ENCODE data around the gene CD300LG. TPM values are rescaled to one million over a fixed set of nuclear protein-coding genes. Genes with fewer than 3 reads are reported as not detected.

CD300LG gene
- total and polyA plus RNA-seq, 2 experiments from 2014 or later: not detected

- no peak for DNase-seq (ENCODE audit: low spot score)
- no peak overlapping the region for H2AFZ ChIP-seq
- 96% methylated on average over 7 of the region's 9 CpGs for WGBS (ENCODE audit: low lambda C conversion rate, missing lambda C conversion rate)
Observed at GRCh38 chr17:43827596-43827995, 19.4 kb upstream of the CD300LG start.

GRCh38 chr17:43829738-43830137, 17.2 kb upstream of the CD300LG start:
- Histone ChIP-seq H3K27ac (no peak overlapping the region), H3K4me3 (no peak overlapping the region), H3K79me2 (no peaks in the 10 kb centered on the region), H4K20me1 (ENCODE audit: insufficient read depth, poor library complexity, severe bottlenecking) (no peaks in the 10 kb centered on the region), H3K9me3 (ENCODE audit: low read depth) (no peaks in the 10 kb centered on the region), H3K27me3 (no peaks in the 10 kb centered on the region), H3K4me1 (ENCODE audit: insufficient read depth) (peaks cover 7% of the 10 kb centered on the region), H3K4me2 (no peak overlapping the region), H3K9me2 (replicated peaks; ENCODE audit: insufficient read depth) (no peaks in the 10 kb centered on the region), H3K36me3 (replicated peaks; ENCODE audit: insufficient read depth, low read depth) (no peaks in the 10 kb centered on the region), H2AFZ (no peak overlapping the region)
- WGBS (ENCODE audit: low lambda C conversion rate, missing lambda C conversion rate): 97% methylated on average over 13 of the region's 14 CpGs
- TF ChIP-seq EZH2phosphoT487 (IDR thresholded peaks at IDR 0.05; ENCODE audit: low read depth, severe bottlenecking, unreplicated experiment) (no peak), CTCF (IDR thresholded peaks at IDR 0.05; ENCODE audit: poor library complexity) (no peak), EZH2 (IDR thresholded peaks at IDR 0.05; ENCODE audit: borderline replicate concordance) (no peak)
- no peak for DNase-seq (ENCODE audit: low spot score)

More at GRCh38 chr17:43827596-43827995, 19.4 kb upstream of the CD300LG start:
- no peak for TF ChIP-seq EZH2phosphoT487 (IDR thresholded peaks at IDR 0.05; ENCODE audit: low read depth, severe bottlenecking, unreplicated experiment)
- TF ChIP-seq EZH2 (IDR thresholded peaks at IDR 0.05; ENCODE audit: borderline replicate concordance): no peak
- TF ChIP-seq CTCF (IDR thresholded peaks at IDR 0.05; ENCODE audit: poor library complexity): no peak
- Histone ChIP-seq H3K36me3 (replicated peaks; ENCODE audit: insufficient read depth, low read depth) (no peaks in the 10 kb centered on the region), H4K20me1 (ENCODE audit: insufficient read depth, poor library complexity, severe bottlenecking) (no peaks in the 10 kb centered on the region), H3K9me2 (replicated peaks; ENCODE audit: insufficient read depth) (no peaks in the 10 kb centered on the region), H3K79me2 (no peaks in the 10 kb centered on the region), H3K4me2 (no peak overlapping the region), H3K27me3 (no peaks in the 10 kb centered on the region), H3K9me3 (ENCODE audit: low read depth) (no peaks in the 10 kb centered on the region), H3K4me3 (no peak overlapping the region), H3K4me1 (ENCODE audit: insufficient read depth) (peaks cover 4% of the 10 kb centered on the region), H3K27ac (no peak overlapping the region)

- H3K4me2 ChIP-seq: no peak overlapping the region
- H3K27ac ChIP-seq: no peak overlapping the region
- DNase-seq (ENCODE audit: low spot score): no peak
- no peaks in the 10 kb centered on the region for H3K27me3 ChIP-seq
- no peaks in the 10 kb centered on the region for H4K20me1 ChIP-seq (ENCODE audit: insufficient read depth, poor library complexity, severe bottlenecking)
- no peaks in the 10 kb centered on the region for H3K36me3 ChIP-seq (replicated peaks; ENCODE audit: insufficient read depth, low read depth)
- 94% methylated on average over 7 of the region's 7 CpGs for WGBS (ENCODE audit: low lambda C conversion rate, missing lambda C conversion rate)
- no peak overlapping the region for H2AFZ ChIP-seq
- H3K9me3 ChIP-seq (ENCODE audit: low read depth): no peaks in the 10 kb centered on the region
- peaks cover 7% of the 10 kb centered on the region for H3K4me1 ChIP-seq (ENCODE audit: insufficient read depth)
- TF ChIP-seq CTCF (IDR thresholded peaks at IDR 0.05; ENCODE audit: poor library complexity) (no peak), EZH2phosphoT487 (IDR thresholded peaks at IDR 0.05; ENCODE audit: low read depth, severe bottlenecking, unreplicated experiment) (no peak), EZH2 (IDR thresholded peaks at IDR 0.05; ENCODE audit: borderline replicate concordance) (no peak)
- H3K79me2 ChIP-seq: no peaks in the 10 kb centered on the region
- H3K4me3 ChIP-seq: no peak overlapping the region
- H3K9me2 ChIP-seq (replicated peaks; ENCODE audit: insufficient read depth): no peaks in the 10 kb centered on the region
Observed at GRCh38 chr17:43830510-43831140, 16.4 kb upstream of the CD300LG start.
